ENCODE data around the gene ONECUT3. TPM values are rescaled to one million over a fixed set of nuclear protein-coding genes. Genes with fewer than 3 reads are reported as not detected.

ONECUT3 gene
- total RNA-seq, 6 experiments from 2014 or later = not detected

DNA sequence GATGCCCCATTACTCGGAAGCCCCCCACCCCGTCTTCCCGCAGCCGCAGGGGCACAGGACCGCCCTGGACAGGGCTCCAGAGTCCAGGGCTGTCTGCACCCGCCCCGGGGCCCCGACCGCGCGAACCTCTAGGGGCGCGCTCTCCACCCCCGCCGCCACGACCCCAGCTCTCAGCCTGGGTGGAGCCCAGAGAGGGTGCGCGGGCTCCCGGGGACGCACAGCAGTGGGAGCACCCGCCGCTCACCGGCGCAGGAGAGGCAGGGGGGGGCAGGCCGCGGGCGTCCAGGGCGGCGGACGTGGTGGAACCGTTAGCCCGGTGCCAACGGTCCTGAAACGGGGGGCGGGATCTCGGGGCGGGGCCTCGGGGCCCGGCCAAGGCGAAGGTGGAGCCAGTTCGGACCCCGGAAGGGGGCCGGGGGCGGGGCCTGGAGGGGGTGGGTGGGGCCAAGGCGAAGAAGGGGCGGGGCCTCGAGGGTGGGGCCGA is 58.7 kb downstream of the ONECUT3 start, which contains the start of gene ATP8B3:
TSS of gene ATP8B3 (minus strand) at position 335 of the 484 bp plus-strand sequence. CDS start 540 bp downstream, outside the sequence.
- TF ChIP-seq POLR2A (IDR thresholded peaks at IDR 0.05) = no peak
- TF ChIP-seq, protein P1, sequence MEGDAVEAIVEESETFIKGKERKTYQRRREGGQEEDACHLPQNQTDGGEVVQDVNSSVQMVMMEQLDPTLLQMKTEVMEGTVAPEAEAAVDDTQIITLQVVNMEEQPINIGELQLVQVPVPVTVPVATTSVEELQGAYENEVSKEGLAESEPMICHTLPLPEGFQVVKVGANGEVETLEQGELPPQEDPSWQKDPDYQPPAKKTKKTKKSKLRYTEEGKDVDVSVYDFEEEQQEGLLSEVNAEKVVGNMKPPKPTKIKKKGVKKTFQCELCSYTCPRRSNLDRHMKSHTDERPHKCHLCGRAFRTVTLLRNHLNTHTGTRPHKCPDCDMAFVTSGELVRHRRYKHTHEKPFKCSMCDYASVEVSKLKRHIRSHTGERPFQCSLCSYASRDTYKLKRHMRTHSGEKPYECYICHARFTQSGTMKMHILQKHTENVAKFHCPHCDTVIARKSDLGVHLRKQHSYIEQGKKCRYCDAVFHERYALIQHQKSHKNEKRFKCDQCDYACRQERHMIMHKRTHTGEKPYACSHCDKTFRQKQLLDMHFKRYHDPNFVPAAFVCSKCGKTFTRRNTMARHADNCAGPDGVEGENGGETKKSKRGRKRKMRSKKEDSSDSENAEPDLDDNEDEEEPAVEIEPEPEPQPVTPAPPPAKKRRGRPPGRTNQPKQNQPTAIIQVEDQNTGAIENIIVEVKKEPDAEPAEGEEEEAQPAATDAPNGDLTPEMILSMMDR (IDR thresholded peaks at IDR 0.05) = peak in 3 of 4 donors; percentile 13 to 22 (median 16)
- no peaks in the 10 kb centered on the region for H3K9me3 ChIP-seq
- H3K4me1 ChIP-seq = peaks cover 0 to 6% (median 0%) of the 10 kb centered on the region in 4 donors
- DNase-seq (no peak), ATAC-seq (no peak)
- H3K4me3 ChIP-seq = peak within 1 kb of the TSS; percentile 35 to 54 (median 42)
- intact Hi-C loops (cut with DNase I) = no loop called here
- WGBS (ENCODE audit: insufficient coverage, low coverage, low lambda C conversion rate, missing lambda C conversion rate) = no CpG with 5 or more reads among the region's 48 CpGs
- peaks cover 0 to 20% (median 10%) of the 10 kb centered on the region in 4 donors for H3K36me3 ChIP-seq
- H3K27ac ChIP-seq = peak within 1 kb of the TSS in 2 of 3 donors; percentile 43 to 57
- no peaks in the 10 kb centered on the region for H3K27me3 ChIP-seq

DNA sequence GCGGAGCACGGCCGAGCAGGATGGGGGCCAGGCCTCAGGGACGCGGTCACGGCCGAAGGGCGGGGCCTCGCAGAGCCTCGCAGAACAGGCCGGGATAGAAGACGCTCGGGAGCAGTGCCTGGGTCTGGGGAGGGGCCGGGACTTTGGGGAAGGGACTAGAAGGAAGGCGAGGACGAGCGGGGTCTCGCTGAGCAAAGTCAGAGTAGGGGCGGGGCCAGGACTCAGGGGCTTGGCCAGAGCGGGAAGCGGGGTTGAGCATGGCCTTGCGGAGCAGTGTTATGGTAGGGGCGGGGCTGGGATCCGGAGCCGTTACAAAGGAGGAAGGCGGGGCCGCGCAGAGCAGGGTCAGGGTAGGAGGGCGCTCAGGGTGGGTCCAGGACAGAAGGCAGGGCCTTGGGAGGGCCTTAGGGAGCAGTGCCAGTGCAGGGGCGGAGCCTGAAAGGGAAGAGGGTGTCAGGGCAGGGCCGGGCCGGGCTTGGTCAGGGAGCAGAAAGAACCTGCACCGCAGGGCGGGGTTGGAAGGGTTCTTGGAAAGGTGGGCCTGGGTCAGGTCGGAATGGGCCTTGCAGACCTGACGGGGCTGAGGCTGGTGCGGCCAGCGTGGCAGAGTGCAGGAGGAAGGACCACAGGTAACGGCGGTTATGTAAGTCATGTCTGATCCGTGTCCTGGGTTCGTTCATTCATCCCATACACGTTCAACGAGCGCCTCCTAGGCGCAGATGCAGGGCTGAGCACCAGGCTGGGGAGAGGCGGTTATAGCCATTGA is 59.3 kb downstream of the ONECUT3 start:
- DNase-seq (peak; percentile 98), ATAC-seq (peak; percentile 86 to 92 (median 88))
- peaks cover 0 to 25% (median 12%) of the 10 kb centered on the region in 4 donors for H3K36me3 ChIP-seq
- H3K27ac ChIP-seq = peak overlapping the region in 2 of 3 donors; percentile 18 to 43
- H3K4me3 ChIP-seq = peak overlapping the region; percentile 35 to 54 (median 42)
- H3K9me3 ChIP-seq = no peaks in the 10 kb centered on the region
- H3K27me3 ChIP-seq = no peaks in the 10 kb centered on the region
- WGBS (ENCODE audit: insufficient coverage, low coverage, low lambda C conversion rate, missing lambda C conversion rate) = under 1% methylated on average over 41 of the region's 47 CpGs
- TF ChIP-seq, protein P1 (IDR thresholded peaks at IDR 0.05) = peak; percentile 47 to 65 (median 50)
- TF ChIP-seq POLR2A (IDR thresholded peaks at IDR 0.05) = peak; percentile 44
- intact Hi-C loops (cut with DNase I) = no loop called here
- peaks cover 0 to 6% (median 0%) of the 10 kb centered on the region in 4 donors for H3K4me1 ChIP-seq

DNA sequence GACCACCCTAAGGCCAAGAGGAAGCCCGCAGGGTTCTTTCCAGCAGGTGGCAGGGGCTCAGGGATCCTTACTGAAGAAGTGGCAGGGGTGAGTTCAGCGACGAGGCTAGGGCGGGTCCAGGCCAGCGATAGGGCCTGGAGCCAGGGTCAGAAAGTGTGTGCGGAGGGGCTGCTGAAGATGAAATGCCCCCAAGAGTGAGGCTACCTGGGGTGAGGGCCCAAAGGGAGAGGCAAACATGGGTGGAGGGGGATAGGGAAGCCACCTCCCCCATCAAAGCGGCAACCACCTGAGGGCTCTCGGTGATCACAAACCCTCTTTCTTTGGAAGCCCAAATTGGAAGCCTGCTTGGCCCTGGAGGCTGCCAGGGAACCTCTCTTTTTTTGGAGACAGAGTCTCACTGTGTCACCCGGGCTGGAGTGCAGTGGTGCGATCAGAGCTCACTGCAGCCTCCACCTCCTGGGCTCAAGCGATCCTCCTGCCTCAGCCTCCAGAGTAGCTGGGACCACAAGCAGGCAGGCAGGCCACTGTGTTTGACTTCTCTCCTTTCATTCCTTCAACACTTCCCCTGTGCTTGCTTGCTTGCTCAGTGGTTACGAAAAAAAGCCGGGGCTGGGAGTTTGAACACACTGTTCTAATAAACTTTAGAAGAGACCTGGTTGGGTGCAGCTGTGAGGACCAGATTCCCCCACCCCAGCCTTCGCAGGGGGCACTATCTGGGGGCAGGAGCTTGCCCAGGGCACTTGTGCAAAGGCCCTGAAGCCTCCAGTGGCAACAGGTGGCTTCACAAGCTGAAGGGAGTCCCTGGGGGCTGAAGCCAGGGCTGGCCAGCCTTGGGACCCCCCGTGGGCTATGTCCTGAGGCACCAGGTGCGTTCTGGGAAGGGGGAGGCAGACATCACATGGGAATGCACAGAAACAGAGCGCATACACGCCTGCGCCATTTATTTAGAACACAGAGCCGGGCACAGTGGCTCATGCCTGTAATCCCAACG is 60.2 kb downstream of the ONECUT3 start:
- intact Hi-C loops (cut with DNase I) = no loop called here
- H3K4me3 ChIP-seq = peak overlapping the region; percentile 35 to 54 (median 42)
- no peak for DNase-seq
- TF ChIP-seq, protein P1 (IDR thresholded peaks at IDR 0.05) = peak in 1 of 4 donors; percentile 2
- TF ChIP-seq POLR2A (IDR thresholded peaks at IDR 0.05) = no peak
- no peaks in the 10 kb centered on the region for H3K9me3 ChIP-seq
- ATAC-seq = no peak
- peaks cover 0 to 34% (median 18%) of the 10 kb centered on the region in 4 donors for H3K36me3 ChIP-seq
- WGBS (ENCODE audit: insufficient coverage, low coverage, low lambda C conversion rate, missing lambda C conversion rate) = 30% methylated on average over 6 of the region's 21 CpGs
- H3K4me1 ChIP-seq = peaks cover 0 to 6% (median 0%) of the 10 kb centered on the region in 4 donors
- peak overlapping the region in 1 of 3 donors; percentile 43 for H3K27ac ChIP-seq
- H3K27me3 ChIP-seq = no peaks in the 10 kb centered on the region

DNA sequence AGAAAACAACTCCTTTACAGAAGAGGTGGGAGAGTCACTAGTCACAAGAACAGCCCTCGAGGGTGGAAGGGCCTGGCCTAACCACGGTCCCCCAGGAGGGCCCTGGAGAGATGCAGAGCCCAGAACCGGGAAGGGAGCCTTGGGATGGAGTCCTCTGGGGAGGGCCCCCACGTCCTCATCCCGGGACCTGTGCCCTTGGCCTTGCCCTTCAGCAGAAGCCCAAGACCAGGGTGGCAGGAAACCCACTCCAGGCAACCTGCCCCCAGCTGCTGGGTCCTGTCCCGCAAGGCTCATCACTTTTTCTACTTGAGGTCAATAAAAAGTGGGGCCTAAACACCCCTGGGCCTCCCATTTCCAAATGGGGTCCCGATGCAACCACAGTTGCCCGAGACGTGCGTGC is 61.1 kb downstream of the ONECUT3 start:
- 73% methylated on average over 2 of the region's 10 CpGs for WGBS (ENCODE audit: insufficient coverage, low coverage, low lambda C conversion rate, missing lambda C conversion rate)
- Histone ChIP-seq H3K27me3 (no peaks in the 10 kb centered on the region), H3K27ac (no peak overlapping the region), H3K4me1 (peaks cover 0 to 6% (median 0%) of the 10 kb centered on the region in 4 donors), H3K9me3 (no peaks in the 10 kb centered on the region), H3K36me3 (peaks cover 0 to 42% (median 22%) of the 10 kb centered on the region in 4 donors), H3K4me3 (no peak overlapping the region)
- DNase-seq (no peak), ATAC-seq (no peak)
- intact Hi-C loops (cut with DNase I) = no loop called here
- TF ChIP-seq, protein P1 (IDR thresholded peaks at IDR 0.05) = no peak
- no peak for TF ChIP-seq POLR2A (IDR thresholded peaks at IDR 0.05)
